ENCODE results near the gene NIN. TPM values are rescaled to one million over a fixed set of nuclear protein-coding genes. Genes with fewer than 3 reads are reported as not detected.

The NIN gene
- total RNA-seq, 2 donors from 2014 or later = 46.1 to 60.0 TPM

DNA sequence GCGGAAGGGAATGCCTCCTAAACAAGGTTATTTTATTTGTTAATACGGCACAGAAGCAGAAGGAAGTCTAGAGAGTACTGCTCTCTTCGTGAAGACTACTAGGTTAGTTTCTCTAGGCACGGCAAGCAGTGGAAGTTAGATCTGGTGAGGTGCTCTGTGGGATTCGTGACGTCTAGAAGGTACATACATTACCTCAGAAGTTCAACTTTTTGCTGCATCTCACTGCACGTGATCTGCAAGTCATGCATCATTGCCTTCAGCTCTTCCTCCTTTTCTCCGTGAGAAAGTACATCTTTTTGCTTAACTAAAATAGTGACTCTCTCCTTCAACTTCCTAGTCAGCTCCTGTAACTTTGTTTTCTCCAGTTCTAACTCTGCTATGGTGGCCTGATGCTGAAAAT is 74.7 kb downstream of the NIN start:
- Mint-ChIP-seq H3K4me3 (no peak overlapping the region), H3K4me1 (ENCODE audit: low read depth) (peaks cover 17% of the 10 kb centered on the region), H3K9me3 (no peaks in the 10 kb centered on the region), H3K36me3 (ENCODE audit: insufficient read depth in 2 of 2) (peaks cover 19 to 32% of the 10 kb centered on the region in 2 donors), H3K27ac (no peak overlapping the region), H3K27me3 (ENCODE audit: low read depth) (no peaks in the 10 kb centered on the region)
- DNase-seq (no peak), ATAC-seq (replicated peaks in 1 of 2) (no peak)

DNA sequence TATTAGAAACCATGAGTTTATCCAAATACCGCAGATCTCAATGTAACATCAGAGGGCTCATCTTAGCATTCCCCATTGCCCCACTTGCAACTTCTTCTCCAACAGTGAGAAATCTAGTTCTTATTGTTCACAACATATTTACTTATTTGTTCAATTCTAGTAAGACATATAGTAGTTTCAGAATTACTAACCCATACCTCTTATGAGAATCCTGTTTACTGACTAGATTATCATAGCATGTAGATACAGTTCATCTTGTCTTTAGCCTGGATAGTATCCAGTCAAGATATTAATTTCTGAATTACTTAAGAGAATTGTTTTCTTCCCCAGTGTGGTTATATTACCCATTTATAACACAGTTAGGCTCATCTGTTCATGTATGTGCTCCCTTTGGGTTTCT is 80.6 kb downstream of the NIN start:
- peaks cover 30% of the 10 kb centered on the region for H3K4me1 Mint-ChIP-seq (ENCODE audit: low read depth)
- no peaks in the 10 kb centered on the region for H3K9me3 Mint-ChIP-seq
- peaks cover 11 to 41% of the 10 kb centered on the region in 2 donors for H3K36me3 Mint-ChIP-seq (ENCODE audit: insufficient read depth in 2 of 2)
- no peak overlapping the region for H3K4me3 Mint-ChIP-seq
- DNase-seq (no peak), ATAC-seq (replicated peaks in 1 of 2) (peak; percentile 18 to 63)
- H3K27ac Mint-ChIP-seq = peak overlapping the region; percentile 48
- H3K27me3 Mint-ChIP-seq (ENCODE audit: low read depth) = no peaks in the 10 kb centered on the region

DNA sequence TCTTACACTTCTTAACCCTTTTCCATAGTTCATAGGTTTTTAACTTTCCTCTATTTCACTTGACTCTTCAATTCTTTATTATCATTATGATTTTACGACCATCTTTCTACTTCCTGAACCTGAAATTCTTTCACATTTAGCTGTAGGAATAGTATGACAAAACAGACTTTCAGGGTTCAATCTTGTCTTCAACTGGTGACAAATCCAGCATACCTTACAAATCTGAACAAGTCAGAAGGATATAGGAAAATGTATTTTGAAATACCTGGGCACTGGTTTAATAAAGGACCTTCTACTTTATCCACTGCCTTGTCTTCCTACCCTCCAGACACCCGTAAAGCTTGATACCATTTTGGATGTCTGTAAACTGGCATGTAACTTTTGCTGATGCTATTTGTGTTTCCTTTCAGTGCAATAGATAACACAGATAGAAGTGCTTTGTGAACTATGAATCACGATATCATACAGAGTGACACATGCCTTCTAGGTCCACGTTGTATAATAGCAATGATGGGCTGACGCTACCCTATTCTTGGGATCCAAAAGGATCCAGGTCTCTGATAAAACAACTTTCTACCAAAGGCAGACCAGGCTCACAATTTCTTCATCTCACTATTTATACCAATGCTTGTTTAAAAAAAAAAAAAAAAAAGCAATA is 85.4 kb downstream of the NIN start:
- Mint-ChIP-seq H3K9me3 (no peaks in the 10 kb centered on the region), H3K36me3 (ENCODE audit: insufficient read depth in 2 of 2) (peaks cover 2 to 29% of the 10 kb centered on the region in 2 donors), H3K27ac (no peak overlapping the region), H3K4me3 (no peak overlapping the region), H3K27me3 (ENCODE audit: low read depth) (no peaks in the 10 kb centered on the region), H3K4me1 (ENCODE audit: low read depth) (peaks cover 40% of the 10 kb centered on the region)
- no peak for ATAC-seq (replicated peaks in 1 of 2)
- DNase-seq = no peak

DNA sequence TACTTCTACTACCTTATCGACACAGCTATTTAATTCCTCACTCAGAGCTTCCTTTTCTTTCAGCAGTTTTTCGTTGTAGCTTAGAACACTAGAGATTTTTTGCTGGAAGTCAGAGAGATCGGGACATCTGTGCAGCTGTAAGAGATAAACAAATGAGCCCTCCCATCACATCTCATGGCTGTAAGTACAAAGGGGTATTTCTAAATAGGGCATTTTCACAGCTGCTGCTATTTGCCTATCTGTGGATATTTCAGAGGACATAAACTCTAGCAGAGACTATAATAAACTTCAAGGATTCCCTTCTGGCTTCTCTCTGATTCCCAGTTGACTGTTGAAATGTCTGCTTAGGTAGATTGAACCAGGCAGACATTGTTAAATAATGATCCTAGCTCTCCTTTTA is 86.7 kb downstream of the NIN start:
- ATAC-seq (replicated peaks in 1 of 2) (no peak), DNase-seq (no peak)
- H3K36me3 Mint-ChIP-seq (ENCODE audit: insufficient read depth in 2 of 2) = peaks cover 2 to 20% of the 10 kb centered on the region in 2 donors
- H3K4me3 Mint-ChIP-seq = no peak overlapping the region
- no peaks in the 10 kb centered on the region for H3K27me3 Mint-ChIP-seq (ENCODE audit: low read depth)
- no peaks in the 10 kb centered on the region for H3K9me3 Mint-ChIP-seq
- H3K4me1 Mint-ChIP-seq (ENCODE audit: low read depth) = peaks cover 42% of the 10 kb centered on the region
- no peak overlapping the region for H3K27ac Mint-ChIP-seq

DNA sequence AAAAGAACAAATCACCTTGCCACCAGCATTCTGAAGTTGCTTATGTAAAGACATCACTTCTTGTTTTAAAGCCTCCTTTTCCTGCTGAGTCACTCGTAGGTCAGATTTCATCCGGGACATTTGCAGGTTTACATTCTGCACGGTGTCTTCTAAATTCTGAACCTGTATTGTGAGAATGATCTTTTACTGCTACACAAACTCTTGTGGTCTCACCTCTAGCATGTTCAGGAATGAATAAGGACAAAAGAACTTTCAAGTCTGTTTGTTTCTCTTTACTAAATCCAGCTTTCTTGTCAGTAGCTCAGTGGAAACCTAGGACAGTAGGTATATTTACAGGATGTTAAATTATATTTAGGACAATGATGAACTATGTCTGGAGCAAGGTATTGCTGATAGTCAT is 89.4 kb downstream of the NIN start:
- Mint-ChIP-seq H3K27ac (peak overlapping the region; percentile 87), H3K36me3 (ENCODE audit: insufficient read depth in 2 of 2) (peaks cover 9 to 21% of the 10 kb centered on the region in 2 donors), H3K4me1 (ENCODE audit: low read depth) (peaks cover 51% of the 10 kb centered on the region), H3K4me3 (peak overlapping the region; percentile 27 to 58), H3K9me3 (no peaks in the 10 kb centered on the region), H3K27me3 (ENCODE audit: low read depth) (no peaks in the 10 kb centered on the region)
- ATAC-seq (replicated peaks in 1 of 2) (peak; percentile 21 to 48), DNase-seq (peak; percentile 8 to 37)

DNA sequence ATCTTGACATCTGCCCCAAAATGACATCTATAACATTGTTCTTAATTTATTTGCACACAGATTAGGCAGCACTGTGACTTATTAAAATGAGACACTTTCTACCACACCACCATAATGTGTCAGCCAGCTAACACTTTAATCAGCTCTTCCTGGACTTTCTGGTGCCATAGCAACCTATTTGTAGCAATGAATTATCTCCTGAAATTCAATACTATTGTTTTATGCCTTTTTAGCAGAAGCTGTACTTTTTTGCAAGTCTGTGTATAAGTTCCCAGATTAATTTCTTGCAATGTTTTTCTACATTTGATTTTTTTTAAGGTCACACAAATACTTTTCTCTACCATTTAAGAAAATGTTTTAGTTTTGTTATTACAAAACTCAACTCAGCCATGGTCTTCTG is 90.1 kb downstream of the NIN start:
- DNase-seq (no peak), ATAC-seq (replicated peaks in 1 of 2) (no peak)
- Mint-ChIP-seq H3K4me3 (peak overlapping the region; percentile 57 to 76), H3K36me3 (ENCODE audit: insufficient read depth in 2 of 2) (peaks cover 9 to 23% of the 10 kb centered on the region in 2 donors), H3K4me1 (ENCODE audit: low read depth) (peaks cover 55% of the 10 kb centered on the region), H3K27ac (peak overlapping the region; percentile 81), H3K9me3 (no peaks in the 10 kb centered on the region), H3K27me3 (ENCODE audit: low read depth) (no peaks in the 10 kb centered on the region)

DNA sequence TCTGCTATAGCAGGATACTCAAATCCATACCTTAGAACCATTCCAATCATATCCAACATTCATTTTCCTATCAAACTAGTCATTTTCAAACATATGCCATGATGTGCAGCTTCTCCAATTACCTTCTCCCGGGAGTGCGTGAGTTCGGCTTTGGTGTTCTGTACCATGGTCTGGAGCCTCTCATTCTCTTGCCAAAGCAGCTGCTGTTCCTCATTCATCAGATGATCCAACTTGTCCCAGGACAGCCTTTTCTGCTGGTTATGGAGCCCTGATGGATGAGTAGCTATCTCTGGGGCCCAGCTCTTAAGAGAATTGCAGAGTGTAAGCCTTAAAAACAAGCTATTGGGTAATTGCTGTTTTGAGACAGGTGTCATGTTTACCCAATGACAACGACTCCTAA is 91.8 kb downstream of the NIN start:
- ATAC-seq (replicated peaks in 1 of 2) = no peak
- Mint-ChIP-seq H3K36me3 (ENCODE audit: insufficient read depth in 2 of 2) (peaks cover 12 to 27% of the 10 kb centered on the region in 2 donors), H3K27ac (peak overlapping the region; percentile 95), H3K9me3 (no peaks in the 10 kb centered on the region), H3K4me3 (peak overlapping the region in 1 of 2 donors; percentile 57), H3K4me1 (ENCODE audit: low read depth) (peaks cover 55% of the 10 kb centered on the region), H3K27me3 (ENCODE audit: low read depth) (no peaks in the 10 kb centered on the region)
- DNase-seq = no peak

DNA sequence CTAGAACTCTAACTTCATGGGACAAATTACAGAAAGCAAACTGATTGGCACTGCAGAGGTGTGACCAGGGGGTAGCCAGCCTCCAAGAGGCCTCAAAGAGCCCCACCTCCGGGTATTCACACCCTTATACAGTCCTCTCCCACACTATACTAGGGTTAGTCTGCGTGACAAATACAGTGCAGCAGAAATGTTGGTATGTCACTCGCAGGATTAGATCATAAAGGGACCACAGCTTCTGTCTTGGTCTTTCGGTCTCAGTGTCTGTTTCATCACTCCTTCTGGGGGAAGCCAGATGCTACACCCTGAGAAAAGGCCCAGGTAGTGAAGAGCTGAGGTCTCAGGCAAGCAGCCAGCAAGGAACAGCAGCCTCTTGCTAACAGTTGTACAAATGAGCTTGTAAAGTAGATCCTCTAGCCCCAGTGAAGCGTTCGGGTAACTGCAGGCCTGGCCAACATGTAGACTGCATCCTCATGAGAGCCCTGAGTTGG is 94.0 kb downstream of the NIN start:
- H3K36me3 Mint-ChIP-seq (ENCODE audit: insufficient read depth in 2 of 2) = peaks cover 12 to 26% of the 10 kb centered on the region in 2 donors

DNA sequence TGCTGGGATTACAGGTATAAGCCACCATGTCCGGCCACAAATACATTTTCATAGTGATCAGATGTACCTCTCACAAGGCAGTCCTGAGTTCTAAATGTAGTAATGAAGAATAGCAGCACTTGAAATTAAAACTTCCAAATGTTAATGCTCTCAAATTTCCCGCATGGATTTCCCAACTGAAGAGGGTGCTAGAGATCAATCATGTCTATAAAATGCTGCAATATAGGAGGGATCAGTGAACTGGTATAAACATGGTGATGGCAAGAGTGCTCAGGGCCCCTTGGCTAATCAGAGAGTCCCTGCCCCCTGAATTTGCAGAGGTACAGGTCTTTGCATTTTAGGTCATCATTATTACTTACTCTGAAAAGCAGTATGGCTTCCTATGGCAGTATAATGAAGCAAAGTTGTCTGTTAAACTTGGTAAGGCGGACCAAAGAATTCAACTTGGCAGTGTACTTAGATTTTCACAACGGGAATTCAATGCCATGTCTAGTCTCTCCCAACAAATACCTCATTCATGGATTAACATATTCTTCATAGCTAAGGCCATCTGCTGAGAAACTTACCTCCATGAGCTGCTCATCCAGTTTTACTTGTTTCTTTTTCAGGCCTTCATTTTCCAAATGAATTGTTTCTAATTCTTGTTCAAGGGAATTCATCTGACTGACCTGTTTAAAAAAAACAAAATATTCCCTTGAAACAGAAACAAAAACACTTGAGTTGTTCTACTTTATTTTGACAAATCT is 95.8 kb downstream of the NIN start:
- Mint-ChIP-seq H3K4me3 (no peak overlapping the region), H3K27me3 (ENCODE audit: low read depth) (no peaks in the 10 kb centered on the region), H3K27ac (no peak overlapping the region), H3K36me3 (ENCODE audit: insufficient read depth in 2 of 2) (peaks cover 19 to 38% of the 10 kb centered on the region in 2 donors), H3K9me3 (peaks cover under 1 to 2% of the 10 kb centered on the region in 2 donors), H3K4me1 (ENCODE audit: low read depth) (peaks cover 34% of the 10 kb centered on the region)
- DNase-seq = no peak
- ATAC-seq (replicated peaks in 1 of 2) = no peak

More for the DNA sequence above, 94.0 kb downstream of the NIN start:
- no peak overlapping the region for H3K27ac Mint-ChIP-seq
- ATAC-seq (replicated peaks in 1 of 2) (peak; percentile 96 to 97), DNase-seq (peak; percentile 68 to 75)
- peaks cover 53% of the 10 kb centered on the region for H3K4me1 Mint-ChIP-seq (ENCODE audit: low read depth)
- H3K9me3 Mint-ChIP-seq = no peaks in the 10 kb centered on the region
- no peaks in the 10 kb centered on the region for H3K27me3 Mint-ChIP-seq (ENCODE audit: low read depth)
- H3K4me3 Mint-ChIP-seq = peak overlapping the region; percentile 22 to 23

DNA sequence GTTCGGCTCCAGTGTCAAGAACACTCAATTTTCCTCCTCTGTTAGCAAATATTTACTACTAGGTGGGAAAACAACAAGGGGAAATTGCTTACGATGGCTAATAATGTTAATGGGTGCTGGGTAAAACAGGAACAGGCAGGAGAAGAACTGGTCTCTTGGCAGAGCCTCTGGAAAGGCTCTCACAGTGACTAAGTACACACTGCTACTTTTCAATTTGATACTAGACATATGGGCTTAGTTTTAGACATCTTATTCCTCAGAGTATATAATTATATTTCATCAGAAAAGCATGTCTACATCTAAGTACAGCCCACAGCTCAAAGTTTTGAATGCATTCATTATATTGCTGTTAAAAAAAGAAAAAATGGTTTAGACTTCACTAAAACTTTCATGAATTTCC is 97.5 kb downstream of the NIN start:
- no peak overlapping the region for H3K27ac Mint-ChIP-seq
- H3K4me3 Mint-ChIP-seq = no peak overlapping the region

DNA sequence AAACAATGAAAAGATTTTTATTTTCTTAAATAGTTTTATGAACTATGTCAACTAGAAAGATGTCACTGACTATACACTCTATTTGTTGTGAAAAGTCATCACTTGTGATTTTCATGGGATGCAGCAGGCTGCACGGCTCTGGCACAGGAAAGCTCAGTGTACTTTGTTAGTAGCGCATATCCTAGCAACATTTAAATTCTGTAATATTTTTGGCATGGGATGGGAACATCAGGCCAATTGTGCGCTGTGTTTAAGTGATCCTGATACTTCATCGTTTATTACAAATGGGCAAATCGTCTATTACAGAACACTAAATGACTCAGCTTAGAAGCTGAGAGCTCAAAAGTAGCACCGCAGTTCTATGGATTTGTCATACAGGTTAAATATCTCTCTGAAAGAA is 102.1 kb downstream of the NIN start:
- peaks cover 40% of the 10 kb centered on the region for H3K4me1 Mint-ChIP-seq (ENCODE audit: low read depth)
- peaks cover 25 to 63% of the 10 kb centered on the region in 2 donors for H3K36me3 Mint-ChIP-seq (ENCODE audit: insufficient read depth in 2 of 2)
- H3K9me3 Mint-ChIP-seq = peaks cover 2 to 6% of the 10 kb centered on the region in 2 donors
- H3K27me3 Mint-ChIP-seq (ENCODE audit: low read depth) = no peaks in the 10 kb centered on the region
- no peak overlapping the region for H3K27ac Mint-ChIP-seq
- no peak for DNase-seq
- ATAC-seq (replicated peaks in 1 of 2) = no peak
- H3K4me3 Mint-ChIP-seq = no peak overlapping the region

More for the DNA sequence above, 97.5 kb downstream of the NIN start:
- H3K4me1 Mint-ChIP-seq (ENCODE audit: low read depth) = peaks cover 23% of the 10 kb centered on the region
- peaks cover 25 to 53% of the 10 kb centered on the region in 2 donors for H3K36me3 Mint-ChIP-seq (ENCODE audit: insufficient read depth in 2 of 2)
- peaks cover 2 to 6% of the 10 kb centered on the region in 2 donors for H3K9me3 Mint-ChIP-seq
- DNase-seq = no peak
- no peaks in the 10 kb centered on the region for H3K27me3 Mint-ChIP-seq (ENCODE audit: low read depth)
- ATAC-seq (replicated peaks in 1 of 2) = no peak

DNA sequence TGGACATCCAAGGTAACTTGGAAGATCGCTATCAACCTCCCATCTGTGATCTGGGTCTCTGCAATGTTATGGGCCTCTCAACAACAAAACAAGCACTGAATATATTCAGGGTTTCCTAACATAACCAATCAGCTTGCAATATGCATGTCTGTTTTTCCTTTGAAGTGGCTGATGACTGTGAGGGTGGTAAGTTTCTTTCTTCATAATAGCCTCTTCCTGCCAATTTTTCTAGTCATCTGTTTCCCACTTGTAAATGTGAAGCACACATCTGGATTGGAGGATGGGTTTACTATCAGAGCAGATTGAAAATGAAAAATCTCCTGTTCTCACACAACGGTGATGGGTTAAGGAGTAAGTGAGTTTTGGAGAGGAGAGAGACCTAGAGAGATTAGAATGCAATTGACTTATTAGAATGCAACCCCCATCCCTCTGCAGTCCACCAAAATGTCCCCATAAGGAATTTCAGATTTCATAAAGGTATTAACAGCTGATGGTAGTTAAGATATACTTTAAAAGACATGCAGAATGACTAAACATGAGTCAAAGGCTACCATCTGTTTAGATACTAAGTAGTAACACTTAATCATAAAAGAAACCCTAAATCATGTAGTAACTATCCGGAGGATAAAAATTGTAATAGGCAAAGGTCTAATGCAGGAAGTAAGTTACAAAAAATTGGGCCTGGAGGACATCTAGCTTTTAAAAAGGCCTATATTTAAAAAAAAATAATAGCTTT is 104.4 kb downstream of the NIN start:
- peak; percentile 45 for DNase-seq
- Mint-ChIP-seq H3K36me3 (ENCODE audit: insufficient read depth in 2 of 2) (peaks cover 24 to 59% of the 10 kb centered on the region in 2 donors), H3K27ac (peak overlapping the region; percentile 82), H3K4me1 (ENCODE audit: low read depth) (peaks cover 40% of the 10 kb centered on the region), H3K4me3 (peak overlapping the region; percentile 63 to 81), H3K27me3 (ENCODE audit: low read depth) (no peaks in the 10 kb centered on the region), H3K9me3 (peaks cover 2 to 6% of the 10 kb centered on the region in 2 donors)
- peak; percentile 96 for ATAC-seq (replicated peaks in 1 of 2)

DNA sequence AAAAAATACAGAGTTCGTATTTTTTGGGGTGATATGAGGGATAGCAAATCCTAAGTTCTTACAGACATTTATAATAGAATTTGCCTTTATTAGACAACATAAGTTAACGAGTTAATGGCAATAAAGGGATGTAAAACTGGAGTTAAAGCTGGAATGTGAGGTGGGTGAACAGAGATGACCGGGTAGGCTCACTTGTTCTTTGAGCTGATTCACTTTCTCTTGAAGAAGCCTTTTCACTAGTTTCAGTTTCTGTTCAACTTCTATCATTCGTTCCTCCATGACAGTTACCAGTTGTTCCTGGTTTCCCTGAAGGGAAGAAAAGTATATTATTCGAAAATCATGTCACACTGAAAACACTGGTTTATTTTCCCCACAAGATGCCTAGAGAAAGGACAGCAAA is 105.2 kb downstream of the NIN start:
- peaks cover 40% of the 10 kb centered on the region for H3K4me1 Mint-ChIP-seq (ENCODE audit: low read depth)
- peaks cover 23 to 52% of the 10 kb centered on the region in 2 donors for H3K36me3 Mint-ChIP-seq (ENCODE audit: insufficient read depth in 2 of 2)
- peak overlapping the region; percentile 82 for H3K27ac Mint-ChIP-seq
- H3K9me3 Mint-ChIP-seq = peaks cover 2 to 6% of the 10 kb centered on the region in 2 donors
- DNase-seq = no peak
- peak; percentile 31 to 32 for ATAC-seq (replicated peaks in 1 of 2)
- peak overlapping the region; percentile 63 to 81 for H3K4me3 Mint-ChIP-seq
- no peaks in the 10 kb centered on the region for H3K27me3 Mint-ChIP-seq (ENCODE audit: low read depth)
